ENCODE data around the gene SNRNP200.

GRCh38 chr2:96320728-96321622 lies 15.6 kb upstream of the SNRNP200 start:
- TF ChIP-seq CTCF (IDR thresholded peaks at IDR 0.05) (no peak), EP300 (IDR thresholded peaks at IDR 0.05) (no peak), POLR2A (IDR thresholded peaks at IDR 0.05) (no peak), POLR2AphosphoS5 (IDR thresholded peaks at IDR 0.05) (no peak)
